Gastroesophageal sphincter (tissue), 4 donors: ENCODE measurements around the gene HSPA1L. TPM values are rescaled to one million over a fixed set of nuclear protein-coding genes. Genes with fewer than 3 reads are reported as not detected.
"Not testable (repeated sequence)": the region's sequence is repeated elsewhere in the genome, so short reads cannot be mapped to it uniquely, and the experiment has no call there.

Experiments
- ATAC-seq: fragments of 150-250 bp; one replicate; pipeline ENCODE4 v1.9.1; 2016; ENCODE audit warnings: mild to moderate bottlenecking, moderate library complexity
- H3K27ac ChIP-seq, 4 donors: fragments of 200-600 bp; sonication (generic) in 3 of 4; 1 replicate in 3 of 4; 2 replicates in 1 of 4; pipeline ENCODE4 v1.5.1; 2016 to 2019
- H3K27me3 ChIP-seq: fragments of 200-600 bp; sonication (generic); one replicate; pipeline ENCODE4 v1.5.1; 2019
- H3K36me3 ChIP-seq, 2 donors: fragments of 200-600 bp; sonication (generic); one replicate each; pipeline ENCODE4 v1.5.1; 2019; ENCODE audit warnings: control low read depth in 1 of 2
- H3K4me1 ChIP-seq, 3 donors: fragments of 200-600 bp; sonication (generic); 1 replicate in 2 of 3; 2 replicates in 1 of 3; pipeline ENCODE4 v1.5.1; 2016 to 2019; ENCODE audit warnings: control low read depth in 2 of 3
- H3K4me3 ChIP-seq, 2 donors: fragments of 200-600 bp; sonication (generic); one replicate each; pipeline ENCODE4 v1.5.1; 2019; ENCODE audit warnings: mild to moderate bottlenecking in 1 of 2, moderate library complexity in 1 of 2
- H3K9me3 ChIP-seq, 3 donors: fragments of 200-600 bp; sonication (generic); one replicate each; pipeline ENCODE4 v1.5.1; 2017 to 2019; ENCODE audit warnings: control low read depth in 2 of 3
- CTCF ChIP-seq, 4 experiments: fragments of 200-600 bp in 2 of 4; fragments of 450-650 bp in 2 of 4; sonication (generic) in 1 of 4; IDR thresholded peaks; one replicate each; pipeline ENCODE4 v1.5.1; 2017 to 2019; ENCODE audit warnings: antibody characterized with exemption in 4 of 4, mild to moderate bottlenecking in 2 of 4, moderate library complexity in 2 of 4
- EP300 ChIP-seq: sonication (generic); formaldehyde crosslinking; IDR thresholded peaks from one replicate; pipeline ENCODE4 v1.6.1; 2017; ENCODE audit warnings: antibody characterized with exemption, mild to moderate bottlenecking
- POLR2A ChIP-seq, 2 donors: fragments of 450-650 bp; IDR thresholded peaks; one replicate each; pipeline ENCODE4 v1.6.1; 2017; ENCODE audit warnings: antibody characterized with exemption in 2 of 2, mild to moderate bottlenecking in 2 of 2, moderate library complexity in 1 of 2
- POLR2AphosphoS5 ChIP-seq: sonication (generic); formaldehyde crosslinking; IDR thresholded peaks from one replicate; pipeline ENCODE4 v1.6.1; 2017; ENCODE audit warnings: antibody characterized with exemption
- WGBS, 2 donors: methylation state at CpG; one replicate each; pipeline ENCODE4 v1.1.5; 2018; ENCODE audit warnings: low coverage in 1 of 2; 5-methylcytosine and 5-hydroxymethylcytosine counted together
- total RNA-seq, 4 donors: library from RNA; depleted of rRNA; stranded (reverse); fragments of >200 nt; gene quantifications; one replicate each; pipeline ENCODE4 v1.1.0, GENCODE V29; 2016

HSPA1L gene
- total RNA-seq, 4 donors from 2014 or later = 1.9 to 3.9 (median 2.6) TPM

GRCh38 chr6:31814677-31815024, 432 bp downstream of the HSPA1L start:
- Histone ChIP-seq H3K27me3 (no peaks in the 10 kb centered on the region), H3K4me3 (peak overlapping the region; percentile 46 to 60), H3K9me3 (no peaks in the 10 kb centered on the region), H3K4me1 (peaks cover 3 to 35% (median 18%) of the 10 kb centered on the region in 3 donors), H3K36me3 (no peaks in the 10 kb centered on the region), H3K27ac (peak overlapping the region; percentile 86 to 100 (median 98))
- peak; percentile 89 for ATAC-seq
- TF ChIP-seq POLR2A (IDR thresholded peaks at IDR 0.05) = peak in 1 of 2 donors; percentile 11
- no peak for TF ChIP-seq CTCF (IDR thresholded peaks at IDR 0.05)
- peak; percentile 88 for TF ChIP-seq POLR2AphosphoS5
- WGBS, 2 donors = 0% methylated on average over 6 to 11 of the region's 13 CpGs

DNA sequence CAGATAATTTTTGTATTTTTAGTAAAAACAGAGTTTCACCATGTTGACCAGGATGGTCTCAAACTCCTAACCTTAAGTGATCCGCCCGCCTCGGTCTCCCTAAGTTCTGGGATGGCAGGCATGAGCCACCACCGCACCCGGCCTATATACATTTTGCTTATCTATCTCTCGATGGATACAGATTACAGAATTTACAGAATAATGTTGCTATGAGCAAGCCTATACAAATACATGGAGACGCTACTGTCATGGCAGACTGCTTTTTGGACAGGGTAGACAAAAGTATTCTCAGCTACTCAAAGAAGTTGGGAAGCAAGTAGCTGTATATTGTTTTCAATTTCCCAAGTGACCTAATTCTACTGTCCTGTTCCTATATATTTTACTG, 1.6 kb downstream of the HSPA1L start:
- 92 to 98% methylated on average over 7 of the region's 7 CpGs for WGBS, 2 donors
- peak overlapping the region in 1 of 2 donors; percentile 60 for H3K4me3 ChIP-seq
- H3K27me3 ChIP-seq = no peaks in the 10 kb centered on the region
- peaks cover 3 to 23% (median 7%) of the 10 kb centered on the region in 3 donors for H3K4me1 ChIP-seq
- peak overlapping the region; percentile 85 to 100 (median 94) for H3K27ac ChIP-seq
- no peaks in the 10 kb centered on the region for H3K36me3 ChIP-seq
- TF ChIP-seq POLR2AphosphoS5 = no peak
- TF ChIP-seq POLR2A (IDR thresholded peaks at IDR 0.05) = no peak
- no peak for TF ChIP-seq EP300
- TF ChIP-seq CTCF (IDR thresholded peaks at IDR 0.05) = no peak
- ATAC-seq = no peak
- H3K9me3 ChIP-seq = no peaks in the 10 kb centered on the region

- no peak for TF ChIP-seq POLR2A (IDR thresholded peaks at IDR 0.05)
- TF ChIP-seq POLR2AphosphoS5 = no peak
- no peak for ATAC-seq
- Histone ChIP-seq H3K4me1 (peaks cover 3 to 22% (median 7%) of the 10 kb centered on the region in 3 donors), H3K27ac (no peak overlapping the region), H3K4me3 (no peak overlapping the region), H3K9me3 (no peaks in the 10 kb centered on the region), H3K27me3 (no peaks in the 10 kb centered on the region), H3K36me3 (no peaks in the 10 kb centered on the region)
- WGBS, 2 donors = 94 to 96% methylated on average over 6 of the region's 12 CpGs
Observed at GRCh38 chr6:31811645-31812044, 3.4 kb downstream of the HSPA1L start.

GRCh38 chr6:31808599-31808998, 6.5 kb downstream of the HSPA1L start:
- Histone ChIP-seq H3K27ac (peak overlapping the region in 1 of 4 donors; percentile 93), H3K4me1 (peaks cover 4 to 33% (median 7%) of the 10 kb centered on the region in 3 donors)
- not testable (repeated sequence) for H3K36me3 ChIP-seq, ATAC-seq, H3K4me3 ChIP-seq, H3K9me3 ChIP-seq, H3K27me3 ChIP-seq
- WGBS, 2 donors = 85 to 88% methylated on average over 3 to 10 of the region's 10 CpGs

- H3K4me1 ChIP-seq = peaks cover 3 to 26% (median 5%) of the 10 kb centered on the region in 3 donors
- H3K4me3 ChIP-seq = peak within 1 kb of the TSS; percentile 59 to 63
- WGBS, 2 donors = 0 to 1% methylated on average over 5 to 25 of the region's 51 CpGs
- H3K27ac ChIP-seq = peak within 1 kb of the TSS; percentile 90 to 96 (median 92)
- peak; percentile 91 for TF ChIP-seq POLR2AphosphoS5
- no peak for TF ChIP-seq EP300
- TF ChIP-seq POLR2A (IDR thresholded peaks at IDR 0.05) = peak; percentile 79 to 80
- peak in 2 of 4 experiments; percentile 34 to 41 for TF ChIP-seq CTCF (IDR thresholded peaks at IDR 0.05)
- H3K9me3 ChIP-seq = no peaks in the 10 kb centered on the region
- H3K27me3 ChIP-seq = no peaks in the 10 kb centered on the region
- peak; percentile 99 for ATAC-seq
- peaks cover 0 to 19% of the 10 kb centered on the region in 2 donors for H3K36me3 ChIP-seq
Observed at GRCh38 chr6:31806470-31807272, 8.4 kb downstream of the HSPA1L start, which contains the start of gene LSM2. LSM2 (minus strand) TSS chr6:31806966; CDS start chr6:31806757, 209 bp downstream.
